GM18951 (cell line): ENCODE data around the gene DPYSL4.

Source experiments
- POLR2A ChIP-seq: IDR thresholded peaks from 4 replicates; pipeline ENCODE4 v1.6.1; 2011; ENCODE audit warnings: mild to moderate bottlenecking; ENCODE audit not compliant: insufficient read length, insufficient read depth; ENCODE audit errors: extremely low read depth
- in situ Hi-C: fragments of 300-500 bp; cut with MboI; formaldehyde crosslinking; loops from one replicate; pipeline ENCODE4 v1.12.0; 2022; ENCODE audit warnings: low sequenced_read_pairs, mixed read lengths, inconsistent platforms; ENCODE audit not compliant: unreplicated experiment

DPYSL4 gene

DNA sequence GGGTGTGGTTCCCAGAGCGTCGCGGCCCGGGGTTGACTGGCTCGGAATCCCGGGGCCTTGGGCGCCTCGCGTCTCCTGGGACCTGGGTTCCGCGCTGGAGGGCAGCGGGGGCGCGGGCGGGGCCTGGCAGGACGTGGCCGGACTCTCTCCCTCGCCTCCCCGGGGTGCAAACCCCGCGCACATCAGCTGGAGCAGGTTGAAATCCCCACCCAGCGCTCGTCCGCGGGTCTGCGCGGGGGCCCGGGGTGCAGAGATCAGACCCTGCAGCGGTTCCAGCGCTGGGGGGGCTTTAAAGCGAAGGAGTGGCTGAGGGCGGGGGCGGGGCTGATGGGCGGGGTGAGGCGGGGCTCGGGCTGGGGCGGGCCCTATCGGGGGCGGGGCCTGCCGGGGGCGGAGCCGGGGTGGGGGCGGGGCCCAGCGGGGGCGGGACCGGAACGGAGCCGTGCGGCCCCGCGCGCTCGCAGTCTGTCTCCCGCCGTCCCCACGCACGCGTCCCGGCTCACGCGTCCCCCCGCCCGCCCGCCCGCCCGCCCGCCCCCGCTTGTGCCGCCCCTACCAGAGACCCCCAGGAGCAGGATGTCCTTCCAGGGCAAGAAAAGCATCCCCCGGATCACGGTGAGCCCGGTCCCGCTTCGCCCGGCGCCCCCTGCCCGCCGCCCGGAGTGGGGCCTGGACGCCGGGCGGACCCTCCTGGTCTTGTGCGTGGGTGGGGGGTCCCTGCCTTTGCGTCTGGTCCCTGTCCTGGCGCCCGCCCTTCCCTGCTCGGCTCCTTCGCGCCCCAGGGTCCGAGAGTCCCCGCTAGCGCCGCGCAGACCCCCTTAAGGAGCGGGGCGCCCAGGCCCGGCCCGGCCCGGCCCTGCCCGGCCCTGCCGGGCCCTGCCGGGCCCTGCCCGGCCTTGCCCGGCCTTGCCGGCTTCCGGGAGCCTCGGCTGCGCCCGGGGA lies at the start of gene DPYSL4:
TSS of gene DPYSL4 (plus strand) at position 461 of the 942 bp plus-strand sequence. CDS start at position 577, 116 bp downstream.
- no peak for TF ChIP-seq POLR2A
- in situ Hi-C loops = no loop called here

DNA sequence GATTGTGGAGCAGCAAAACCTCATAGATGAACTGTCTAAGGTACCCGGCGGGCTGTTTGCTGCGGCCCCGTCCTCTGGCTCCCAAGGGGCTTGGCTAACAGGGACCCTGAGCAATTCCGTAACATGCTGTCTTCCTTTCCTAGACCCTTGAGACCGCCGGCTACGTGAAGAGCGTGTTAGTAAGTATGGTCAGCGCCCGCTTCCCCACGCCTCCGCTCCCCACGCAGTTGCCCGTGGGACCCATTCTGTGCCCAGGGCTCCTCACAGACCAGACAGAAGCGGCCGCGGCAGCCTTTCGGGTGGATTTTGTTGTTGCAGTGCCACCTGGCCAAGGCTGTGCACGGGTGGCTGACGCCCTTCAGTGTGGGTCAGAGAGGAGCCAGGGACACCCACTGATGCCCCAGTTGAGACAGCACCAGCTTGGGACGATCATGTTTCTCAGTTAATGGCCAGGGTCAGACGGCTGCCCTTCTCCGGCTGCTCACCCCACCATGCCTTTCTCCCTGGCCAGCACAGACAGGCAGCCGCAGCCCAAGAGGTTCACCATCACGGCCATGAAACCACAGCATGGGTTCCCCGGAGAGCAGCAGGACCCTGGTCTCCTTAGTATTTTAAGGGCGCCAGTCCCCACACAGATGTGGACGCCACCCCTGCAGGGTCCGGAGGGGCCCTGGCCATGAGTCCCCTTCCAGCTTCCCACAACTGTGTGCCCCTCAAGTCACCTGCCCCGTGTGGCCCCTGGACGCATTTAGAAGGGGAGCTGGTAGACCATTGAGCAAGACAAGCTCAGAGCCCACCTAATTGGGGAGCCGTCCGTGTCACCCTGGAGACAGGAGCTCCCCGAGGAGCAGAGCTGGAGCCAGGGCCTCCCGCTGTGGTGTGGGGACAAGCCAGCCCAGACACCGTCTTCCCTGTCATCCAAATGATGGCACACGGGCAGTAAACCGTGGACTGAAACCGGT lies 49.4 kb upstream of the DPYSL4 start:
- in situ Hi-C loops = loop anchor here (25.0 kb wide), 1 partner anchor 250 kb away; no protein-coding TSS in a partner anchor
- TF ChIP-seq POLR2A = no peak

- in situ Hi-C loops = loop anchor here (25.0 kb wide), 1 partner anchor 251 kb away; no protein-coding TSS in a partner anchor
These were observed 48.6 kb upstream of the DPYSL4 start for GRCh38 chr10:132138133-132138532.

DNA sequence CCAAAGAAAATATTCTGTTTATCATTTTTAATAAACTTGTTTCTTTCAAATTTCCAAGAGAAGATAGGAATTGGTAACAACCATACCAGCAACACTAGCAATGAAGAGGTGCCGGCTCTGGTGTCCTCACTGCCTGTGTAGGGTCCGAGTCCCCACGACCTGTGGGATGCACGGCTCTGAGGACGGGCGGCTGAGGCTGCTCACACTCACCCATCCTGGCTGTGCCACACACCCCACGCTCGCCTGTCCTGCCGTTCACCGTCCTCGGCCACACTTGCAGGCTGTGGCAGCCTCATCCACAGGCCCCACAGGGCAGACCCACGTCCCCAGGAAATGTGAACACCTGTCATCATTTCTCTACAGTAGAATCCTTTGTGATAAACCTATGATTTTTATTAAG lies 48.2 kb upstream of the DPYSL4 start:
- TF ChIP-seq POLR2A = no peak
- in situ Hi-C loops = loop anchor here (25.0 kb wide), 1 partner anchor 251 kb away; no protein-coding TSS in a partner anchor

More at GRCh38 chr10:132138133-132138532, 48.6 kb upstream of the DPYSL4 start:
- no peak for TF ChIP-seq POLR2A

GRCh38 chr10:132139526-132139925 lies 47.2 kb upstream of the DPYSL4 start:
- in situ Hi-C loops = loop anchor here (25.0 kb wide), 1 partner anchor 252 kb away; no protein-coding TSS in a partner anchor
- TF ChIP-seq POLR2A = no peak

DNA sequence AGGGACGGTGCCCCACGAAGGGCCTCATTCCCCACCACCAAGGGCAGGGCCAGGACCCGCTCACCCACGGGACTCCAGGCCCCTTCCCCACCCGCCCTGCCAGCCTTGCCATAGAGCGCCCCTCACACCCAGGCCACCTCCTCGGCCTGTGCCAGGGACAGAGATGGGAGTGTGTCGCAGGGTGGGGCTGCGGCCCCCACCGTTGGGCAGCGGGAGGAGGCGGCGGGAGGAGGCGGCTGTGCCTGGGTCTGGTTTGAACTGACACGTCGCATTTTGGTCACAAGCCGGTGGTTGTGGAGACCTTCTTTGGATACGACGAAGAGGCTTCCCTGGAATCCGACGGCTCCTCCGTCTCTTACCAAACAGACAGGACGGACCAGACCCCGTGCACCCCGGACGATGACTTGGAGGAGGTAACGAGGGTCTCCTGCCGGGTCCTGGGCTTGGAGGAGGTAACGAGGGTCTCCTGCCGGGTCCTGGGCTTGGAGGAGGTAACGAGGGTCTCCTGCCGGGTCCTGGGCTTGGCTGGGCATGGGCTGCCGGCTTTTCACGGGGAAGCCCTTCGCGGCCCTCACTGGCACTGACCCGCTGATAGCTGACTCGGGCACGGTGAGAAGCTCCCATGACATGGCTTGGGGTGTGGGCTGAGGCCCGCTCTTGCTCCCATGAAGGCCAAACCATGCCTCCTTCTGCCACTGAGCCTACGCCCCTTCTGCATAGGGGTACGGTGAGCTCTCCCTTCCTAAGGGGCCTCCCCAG lies 46.4 kb upstream of the DPYSL4 start:
- in situ Hi-C loops = loop anchor here (25.0 kb wide), 1 partner anchor 253 kb away; no protein-coding TSS in a partner anchor
- no peak for TF ChIP-seq POLR2A

DNA sequence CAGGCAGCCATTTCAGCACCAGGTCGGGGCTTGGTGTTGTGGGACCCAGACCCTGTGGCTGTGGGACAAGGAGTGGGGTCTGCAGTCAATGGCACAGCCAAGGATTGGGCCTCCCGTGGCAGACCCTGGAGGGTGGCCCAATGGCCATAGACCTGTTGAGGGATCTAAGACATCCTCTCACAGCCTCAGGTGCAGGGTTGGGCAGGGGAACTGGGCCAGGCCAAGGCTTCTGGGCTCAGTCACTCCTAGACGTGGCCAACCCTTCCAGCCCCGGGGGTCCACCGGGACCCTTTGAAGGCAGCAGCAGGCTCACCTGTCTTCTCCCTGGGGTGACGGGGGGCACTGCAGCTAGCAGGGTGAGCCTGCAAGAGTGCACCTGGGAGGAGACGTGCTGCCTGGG lies 45.7 kb upstream of the DPYSL4 start:
- in situ Hi-C loops = loop anchor here (25.0 kb wide), 1 partner anchor 254 kb away; no protein-coding TSS in a partner anchor

DNA sequence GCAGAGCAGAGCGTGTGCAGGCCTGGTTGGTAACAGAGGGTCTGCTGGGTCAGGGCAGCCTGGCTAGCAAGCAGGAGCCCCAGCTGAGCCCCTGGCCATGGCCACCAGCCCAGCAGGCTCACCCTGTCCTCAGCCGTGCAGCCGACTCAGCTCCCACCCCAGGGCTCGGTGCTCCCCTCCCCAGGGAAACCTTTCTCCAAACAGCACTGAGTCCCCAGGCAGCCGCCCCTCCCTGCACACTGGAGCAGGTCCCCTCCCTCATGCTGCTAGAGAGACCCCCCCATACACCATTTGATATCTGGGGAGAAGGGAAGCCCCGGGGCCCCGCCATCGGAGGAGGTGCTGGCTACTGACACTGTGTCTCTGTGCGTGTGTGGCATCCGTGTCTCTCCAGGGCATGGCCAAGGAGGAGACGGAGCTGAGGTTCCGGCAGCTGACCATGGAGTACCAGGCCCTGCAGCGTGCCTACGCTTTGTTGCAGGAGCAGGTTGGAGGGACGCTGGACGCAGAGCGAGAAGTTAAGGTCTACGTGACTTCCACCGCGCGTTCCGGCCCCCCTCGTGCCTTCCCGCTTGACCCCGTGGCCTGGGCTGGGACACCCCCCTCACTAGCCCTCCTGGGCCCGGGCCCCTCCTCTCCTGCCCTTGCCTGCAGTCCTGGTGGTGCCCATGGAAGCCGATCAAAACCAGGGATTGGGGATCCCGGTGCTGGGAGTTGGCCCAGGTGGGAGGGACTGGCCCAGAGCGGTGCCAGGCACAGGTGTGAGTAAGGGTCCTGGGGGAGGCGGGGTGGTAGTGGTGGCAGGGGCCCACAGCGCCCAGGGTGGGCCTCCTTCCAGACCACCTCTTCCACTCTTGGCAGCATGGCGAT lies 45.0 kb upstream of the DPYSL4 start:
- no peak for TF ChIP-seq POLR2A
- in situ Hi-C loops = loop anchor here (25.0 kb wide), 1 partner anchor 254 kb away; no protein-coding TSS in a partner anchor

More for the DNA sequence above, 45.7 kb upstream of the DPYSL4 start:
- no peak for TF ChIP-seq POLR2A

DNA sequence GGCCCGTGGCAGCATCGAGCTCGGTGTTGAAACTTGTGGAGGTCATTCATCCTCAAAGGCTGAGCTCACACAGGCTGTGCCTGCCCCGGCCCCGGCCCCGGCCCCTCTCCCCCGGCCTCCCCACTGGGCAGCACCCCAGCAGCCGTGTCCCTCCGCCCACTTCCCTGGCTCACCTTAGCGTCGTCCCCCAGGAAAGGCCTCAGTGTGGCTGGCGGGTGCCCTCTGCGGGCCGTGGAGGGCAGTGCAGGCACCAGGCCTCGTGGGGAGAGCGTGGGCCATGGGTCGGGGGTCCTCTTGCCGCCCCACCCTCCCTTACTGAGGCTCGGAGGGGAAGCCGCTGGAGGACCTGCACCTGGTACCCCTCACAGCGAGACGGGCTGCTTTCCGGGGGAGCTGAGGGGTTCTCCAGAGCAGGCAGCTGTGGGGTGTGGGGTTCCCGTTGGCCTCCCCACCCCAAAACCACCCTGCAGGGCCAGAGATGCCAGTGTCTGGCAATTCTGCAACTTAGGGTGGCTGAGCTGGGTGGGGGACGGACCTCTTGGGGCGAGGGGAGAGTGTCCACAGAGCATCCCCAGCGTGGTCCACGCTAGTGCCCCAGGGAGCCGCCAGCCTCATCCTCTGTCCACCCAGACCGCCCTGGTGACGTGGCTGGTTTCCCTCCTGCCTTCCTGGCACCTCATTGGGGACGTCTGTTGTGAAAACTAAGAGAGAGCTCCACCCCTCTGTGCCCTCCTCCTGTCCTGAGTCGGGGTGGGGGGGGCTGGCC lies 44.2 kb upstream of the DPYSL4 start:
- in situ Hi-C loops = loop anchor here (25.0 kb wide), 1 partner anchor 255 kb away; no protein-coding TSS in a partner anchor
- TF ChIP-seq POLR2A = no peak

- TF ChIP-seq POLR2A = no peak
- in situ Hi-C loops = loop anchor here (25.0 kb wide), 1 partner anchor 256 kb away; no protein-coding TSS in a partner anchor
These were observed 43.6 kb upstream of the DPYSL4 start for GRCh38 chr10:132143162-132143561.
